Gastroesophageal sphincter (tissue), 3 donors: Measurements from ENCODE around the gene MSH3.

Experiments
- CTCF ChIP-seq, 4 experiments: fragments of 200-600 bp in 2 of 4; fragments of 450-650 bp in 2 of 4; sonication (generic) in 1 of 4; IDR thresholded peaks; one replicate each; pipeline ENCODE4 v1.5.1; 2017 to 2019; ENCODE audit warnings: antibody characterized with exemption in 4 of 4, mild to moderate bottlenecking in 2 of 4, moderate library complexity in 2 of 4
- EP300 ChIP-seq: sonication (generic); formaldehyde crosslinking; IDR thresholded peaks from one replicate; pipeline ENCODE4 v1.6.1; 2017; ENCODE audit warnings: antibody characterized with exemption, mild to moderate bottlenecking

- TF ChIP-seq CTCF (IDR thresholded peaks at IDR 0.05) = no peak
- TF ChIP-seq EP300 = no peak
These were observed 271.5 kb downstream of the MSH3 start for GRCh38 chr5:80925931-80926330.
